GM18505 (cell line): ENCODE data around the gene C1GALT1C1L.

Experiments
- ATAC-seq: cut with Tn5 transposase; IDR thresholded peaks from one replicate; pipeline ENCODE4 v1.9.1; 2021; ENCODE audit not compliant: unreplicated experiment
- POLR2A ChIP-seq: IDR thresholded peaks from 4 replicates; pipeline ENCODE4 v1.6.1; 2011; ENCODE audit warnings: borderline replicate concordance; ENCODE audit not compliant: insufficient read depth, insufficient read length; ENCODE audit errors: extremely low read depth

C1GALT1C1L gene

DNA sequence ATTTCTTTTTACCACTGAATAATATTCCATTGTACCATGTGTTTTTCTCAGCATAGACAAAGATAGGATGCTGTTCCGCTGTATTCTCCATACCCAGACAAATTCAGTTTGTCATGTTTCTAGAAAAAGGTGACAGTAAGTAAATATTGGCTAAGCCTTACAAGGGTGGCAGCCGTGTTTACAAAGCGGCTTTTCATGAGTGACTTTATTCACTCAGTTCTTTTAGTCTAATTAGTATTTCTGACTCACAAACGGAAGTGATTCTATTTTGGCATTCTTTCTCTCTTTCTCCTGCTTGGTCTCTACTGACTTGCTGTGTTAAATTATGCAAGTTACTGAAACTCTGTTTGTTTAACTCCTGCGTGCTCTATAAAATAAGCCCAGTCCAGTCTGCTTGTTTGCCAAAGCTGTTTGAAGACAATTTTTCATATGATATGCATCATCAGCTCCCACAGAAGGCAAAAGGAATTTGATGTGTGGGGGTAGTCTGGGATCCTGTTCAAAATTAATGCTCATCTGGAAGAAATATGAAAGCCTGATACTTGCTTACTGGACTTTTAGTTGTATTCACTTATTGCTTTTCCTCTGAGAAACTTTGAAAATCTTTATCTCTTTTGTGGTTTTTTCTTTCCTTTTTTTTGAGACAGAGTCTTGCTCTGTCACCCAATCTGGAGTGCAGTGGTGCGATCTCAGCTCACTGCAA lies 41.5 kb downstream of the C1GALT1C1L start:
- no peak for ATAC-seq
- TF ChIP-seq POLR2A: no peak

DNA sequence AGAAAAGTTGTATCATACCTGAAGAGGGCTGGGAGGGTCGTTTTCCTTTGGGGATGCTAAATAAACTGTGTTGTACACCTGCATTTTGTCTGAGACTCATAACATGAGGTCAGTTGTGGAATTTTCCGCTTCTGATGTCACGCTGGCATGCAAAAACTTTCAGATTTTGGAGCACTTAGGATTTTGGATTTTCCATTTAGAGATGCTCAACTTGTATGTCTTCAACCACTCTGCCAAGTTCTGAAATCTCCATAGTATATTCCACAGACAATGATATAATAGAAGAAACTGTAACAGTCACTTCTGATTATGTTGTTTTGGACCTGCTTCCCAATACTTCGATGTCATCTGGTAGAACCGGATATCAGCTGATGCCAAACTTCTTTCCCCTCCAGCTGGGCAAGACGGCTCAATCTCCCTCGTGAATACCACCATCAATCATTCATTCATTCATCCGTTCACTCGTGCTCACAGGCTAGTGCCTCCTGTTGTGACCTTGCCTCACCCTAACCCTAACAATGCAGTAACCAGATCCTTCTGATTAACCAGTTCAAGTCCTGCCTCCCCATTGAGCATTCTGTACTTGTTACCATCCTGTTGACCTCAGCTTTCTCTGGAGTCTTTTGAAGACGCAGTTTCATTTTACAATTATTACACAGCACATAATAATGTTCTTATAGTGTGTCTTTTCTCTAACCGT lies 44.5 kb downstream of the C1GALT1C1L start:
- TF ChIP-seq POLR2A: no peak
- ATAC-seq: no peak
